GM12872 (cell line): ENCODE results near the gene AKTIP.

Experiments used
- TF ChIP-seq, protein P1 (sequence below): IDR thresholded peaks from 3 replicates; pipeline ENCODE4 v1.5.1; 2011; ENCODE audit warnings: low read depth, mild to moderate bottlenecking, low read length, moderate library complexity; ENCODE audit not compliant: insufficient read depth

Gene AKTIP

GRCh38 chr16:53453928-53454327 is 49.1 kb downstream of the AKTIP start:
- TF ChIP-seq, protein P1, sequence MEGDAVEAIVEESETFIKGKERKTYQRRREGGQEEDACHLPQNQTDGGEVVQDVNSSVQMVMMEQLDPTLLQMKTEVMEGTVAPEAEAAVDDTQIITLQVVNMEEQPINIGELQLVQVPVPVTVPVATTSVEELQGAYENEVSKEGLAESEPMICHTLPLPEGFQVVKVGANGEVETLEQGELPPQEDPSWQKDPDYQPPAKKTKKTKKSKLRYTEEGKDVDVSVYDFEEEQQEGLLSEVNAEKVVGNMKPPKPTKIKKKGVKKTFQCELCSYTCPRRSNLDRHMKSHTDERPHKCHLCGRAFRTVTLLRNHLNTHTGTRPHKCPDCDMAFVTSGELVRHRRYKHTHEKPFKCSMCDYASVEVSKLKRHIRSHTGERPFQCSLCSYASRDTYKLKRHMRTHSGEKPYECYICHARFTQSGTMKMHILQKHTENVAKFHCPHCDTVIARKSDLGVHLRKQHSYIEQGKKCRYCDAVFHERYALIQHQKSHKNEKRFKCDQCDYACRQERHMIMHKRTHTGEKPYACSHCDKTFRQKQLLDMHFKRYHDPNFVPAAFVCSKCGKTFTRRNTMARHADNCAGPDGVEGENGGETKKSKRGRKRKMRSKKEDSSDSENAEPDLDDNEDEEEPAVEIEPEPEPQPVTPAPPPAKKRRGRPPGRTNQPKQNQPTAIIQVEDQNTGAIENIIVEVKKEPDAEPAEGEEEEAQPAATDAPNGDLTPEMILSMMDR = no peak

DNA sequence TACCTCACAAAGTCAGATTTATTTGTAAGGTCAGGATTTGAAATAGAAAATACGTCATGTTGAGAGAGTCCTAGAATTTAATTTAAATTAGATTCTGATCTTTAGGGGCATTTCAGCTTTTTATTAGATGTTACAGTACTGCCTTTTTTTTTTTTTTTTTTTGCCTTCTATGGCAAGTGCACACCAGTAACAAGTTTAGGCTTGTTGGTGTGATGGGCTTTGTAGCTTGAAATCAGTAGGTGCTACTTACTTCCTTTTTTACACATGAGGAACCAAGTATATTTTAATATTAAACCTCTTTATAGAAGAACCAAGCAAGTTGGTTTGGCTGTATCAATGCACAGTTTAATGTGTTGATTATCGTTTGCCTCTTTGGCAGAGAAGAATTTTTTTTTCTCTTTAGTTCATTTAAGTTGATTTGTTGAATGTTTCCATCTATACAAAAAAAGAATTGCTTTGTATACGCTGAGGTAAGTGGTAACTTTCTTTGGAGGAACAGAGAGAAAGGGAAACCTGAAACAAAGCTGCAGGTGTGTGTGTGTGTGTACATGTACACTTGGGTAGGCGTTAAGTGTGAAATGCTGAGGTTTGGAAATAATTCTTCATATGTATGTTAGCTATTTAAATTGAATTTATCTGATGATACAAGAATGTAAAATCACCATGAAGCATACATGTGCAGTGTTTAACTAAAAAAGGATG is 53.0 kb downstream of the AKTIP start:
- TF ChIP-seq, protein P1 = no peak

- TF ChIP-seq, protein P1 = no peak
Observed at GRCh38 chr16:53446090-53446489, 56.9 kb downstream of the AKTIP start.

DNA sequence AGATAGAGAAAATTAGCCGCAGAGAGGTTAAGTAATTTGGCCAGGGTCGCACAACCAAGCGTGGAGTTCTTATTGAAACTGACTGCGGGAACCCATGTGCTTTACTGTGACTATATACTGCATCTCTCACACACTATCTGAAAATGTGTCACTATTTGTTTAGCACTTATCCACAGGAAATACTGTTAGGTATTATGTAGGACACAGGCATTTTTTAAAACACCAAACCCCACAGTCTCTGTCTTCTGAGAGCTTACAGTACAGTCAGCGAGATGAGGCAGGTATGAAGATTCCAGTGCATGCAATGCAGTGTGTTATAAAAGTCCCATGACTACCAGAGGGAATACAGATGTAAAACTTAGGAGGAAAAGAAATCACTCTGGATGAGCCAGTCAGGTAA is 57.5 kb downstream of the AKTIP start:
- TF ChIP-seq, protein P1 = no peak
